ENCODE data around the gene KRTAP4-12.
"Not testable (repeated sequence)": the region's sequence is repeated elsewhere in the genome, so short reads cannot be mapped to it uniquely, and the experiment has no call there.

Gene KRTAP4-12

DNA sequence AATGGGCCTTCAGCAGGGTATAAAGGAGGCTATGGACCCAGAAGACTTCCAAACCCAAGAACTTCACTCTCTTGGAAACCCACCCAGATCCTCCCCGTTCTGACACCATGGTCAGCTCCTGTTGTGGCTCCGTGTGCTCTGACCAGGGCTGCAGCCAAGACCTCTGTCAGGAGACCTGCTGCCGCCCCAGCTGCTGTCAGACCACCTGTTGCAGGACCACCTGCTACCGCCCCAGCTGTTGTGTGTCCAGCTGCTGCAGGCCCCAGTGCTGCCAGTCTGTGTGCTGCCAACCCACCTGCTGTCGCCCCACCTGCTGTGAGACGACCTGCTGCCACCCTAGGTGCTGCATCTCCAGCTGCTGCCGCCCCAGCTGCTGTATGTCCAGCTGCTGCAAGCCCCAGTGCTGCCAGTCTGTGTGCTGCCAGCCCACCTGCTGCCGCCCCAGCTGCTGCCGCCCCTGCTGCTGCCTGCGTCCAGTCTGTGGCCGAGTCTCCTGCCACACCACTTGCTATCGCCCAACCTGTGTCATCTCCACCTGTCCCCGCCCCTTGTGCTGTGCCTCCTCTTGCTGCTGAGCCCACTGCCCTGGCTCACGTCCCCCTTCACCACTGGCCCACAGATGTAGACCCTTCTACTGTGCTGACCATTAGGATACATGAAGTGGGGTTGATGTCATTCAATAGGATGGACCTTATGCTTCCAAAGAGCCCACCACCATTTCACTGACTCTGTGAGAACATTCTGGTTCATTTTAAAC, 39.7 kb downstream of the KRTAP4-12 start, which contains the start of gene KRTAP4-7:
Gene KRTAP4-7, plus strand, starts transcription at position 51 of the 757 bp plus-strand sequence. Its CDS starts 57 bp downstream, at position 108.
- not testable (repeated sequence) for FAIRE-seq

DNA sequence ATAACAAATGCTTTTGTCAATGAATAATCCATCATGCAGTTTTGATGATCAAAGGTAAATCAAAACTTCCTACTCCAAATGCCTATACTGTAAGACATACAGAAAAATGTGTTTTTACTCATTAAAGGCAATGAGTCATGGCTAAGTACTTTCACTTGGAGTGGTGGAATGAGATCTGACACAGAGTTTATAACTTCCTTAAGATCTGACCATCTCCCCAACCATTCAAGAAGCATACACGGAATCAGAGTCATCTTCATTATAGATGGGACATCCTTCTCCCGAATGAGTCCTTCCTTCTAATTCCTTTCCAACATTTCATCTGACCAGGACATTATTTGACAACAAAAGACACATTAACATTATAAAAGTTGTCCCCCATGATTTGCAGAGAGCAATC, 40.6 kb downstream of the KRTAP4-12 start:
- not testable (repeated sequence) for FAIRE-seq

DNA sequence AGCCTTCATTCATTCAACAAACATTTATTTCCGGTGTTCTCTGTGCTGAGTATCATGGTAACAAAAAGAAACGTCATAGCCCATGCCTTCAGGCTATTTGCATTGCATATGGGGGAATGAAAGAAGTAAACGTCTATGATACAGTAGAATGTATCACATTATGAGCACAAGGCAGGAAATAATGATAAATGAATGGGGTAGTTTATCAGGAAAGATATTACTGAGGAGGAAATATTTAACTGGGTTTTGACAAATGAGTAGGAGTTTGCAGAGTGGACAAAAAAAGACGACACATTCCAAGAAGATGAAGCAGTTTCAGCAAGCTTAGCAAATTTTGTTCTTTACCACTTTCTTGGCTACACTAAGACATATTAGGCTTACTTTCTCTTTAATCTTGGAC, 41.4 kb downstream of the KRTAP4-12 start:
- FAIRE-seq, result no peak

DNA sequence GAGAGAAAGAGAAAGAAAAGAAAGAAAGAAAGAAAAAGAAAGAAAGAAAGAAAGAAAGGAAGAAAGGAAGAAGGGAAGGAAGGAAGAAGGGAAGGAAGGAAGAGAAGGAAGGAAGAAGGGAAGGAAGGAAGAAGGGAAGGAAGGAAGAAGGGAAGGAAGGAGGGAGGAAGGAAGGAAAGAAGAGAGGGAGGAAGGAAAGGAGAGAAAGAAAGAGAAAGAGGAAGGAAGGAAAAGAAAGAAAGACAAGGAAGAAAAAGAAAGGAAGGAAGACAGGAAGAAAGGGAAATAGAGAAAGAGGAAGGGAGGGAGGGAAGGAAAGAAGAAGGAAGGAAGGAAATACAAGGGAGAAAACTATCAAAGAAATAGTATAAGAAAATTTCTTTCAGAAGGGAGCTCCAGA, 47.2 kb downstream of the KRTAP4-12 start:
- FAIRE-seq, result no peak

DNA sequence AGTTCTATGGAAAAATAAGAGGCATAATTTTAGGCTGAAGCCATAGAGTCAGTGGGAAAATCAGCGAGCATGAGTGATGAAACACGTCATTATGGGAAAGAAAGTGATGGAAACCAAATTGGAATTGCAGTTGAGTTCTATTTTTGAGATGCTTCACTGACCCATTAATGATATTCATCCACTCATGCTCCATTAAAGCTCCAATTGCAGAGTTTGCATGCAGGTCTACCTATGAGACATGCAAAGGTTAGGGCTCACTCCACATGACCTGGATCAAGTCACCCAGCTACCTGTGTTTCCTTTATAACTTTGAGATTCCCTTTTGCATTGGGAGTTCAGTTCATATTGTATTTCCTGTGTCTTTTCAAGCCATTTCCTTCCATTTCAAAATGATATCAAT, 50.3 kb downstream of the KRTAP4-12 start:
- no peak for FAIRE-seq
